ENCODE results near the gene MYLK3. TPM values are rescaled to one million over a fixed set of nuclear protein-coding genes. Genes with fewer than 3 reads are reported as not detected.

Gene MYLK3
- total RNA-seq, 2 experiments from 2014 or later: 0.97 to 2.3 TPM

- Histone ChIP-seq H3K9me2 (ENCODE audit: insufficient read depth, low read length) (no peaks in the 10 kb centered on the region), H3K4me2 (ENCODE audit: low read length) (no peak overlapping the region), H3K27ac (ENCODE audit: low read depth, low read length, poor library complexity, severe bottlenecking) (no peak overlapping the region), H3K9me3 (ENCODE audit: low read length) (no peaks in the 10 kb centered on the region), H3K4me3 (ENCODE audit: low read depth, low read length, poor library complexity, severe bottlenecking) (no peak overlapping the region), H2AFZ (ENCODE audit: low read length) (no peak overlapping the region), H3K4me1 (ENCODE audit: insufficient read depth, low read length, poor library complexity, severe bottlenecking) (peaks cover 16% of the 10 kb centered on the region), H3K36me3 (ENCODE audit: insufficient read depth, low read length) (peaks cover 77% of the 10 kb centered on the region), H4K20me1 (ENCODE audit: insufficient read depth, low read length) (peaks cover 27% of the 10 kb centered on the region), H3K79me2 (ENCODE audit: insufficient read depth, low read depth, low read length) (peaks cover 42% of the 10 kb centered on the region)
- BruUV-seq (replicated peaks): no TSS peak
- intact Hi-C loops (cut with micrococcal nuclease; ENCODE audit: unreplicated experiment): no loop called here
- DNase-seq (ENCODE audit: low spot score): no peak
- no peak for TF ChIP-seq EZH2phosphoT487 (IDR thresholded peaks at IDR 0.05; ENCODE audit: borderline replicate concordance, low read depth, low read length)
- no peak for TF ChIP-seq CTCF (conservative IDR thresholded peaks at IDR 0.05; ENCODE audit: low read length)
- CTCF ChIA-PET (ENCODE audit: unreplicated experiment): no interaction called here
- POLR2A ChIA-PET: interaction anchor here (0.6 to 3.6 kb wide), 5 partner anchors 12 to 140 kb away, joined by 3 to 20 read pairs (median 4); no protein-coding TSS in a partner anchor
Measured at GRCh38 chr16:46693598-46693997, 54.5 kb downstream of the MYLK3 start.

GRCh38 chr16:46691726-46692125 lies 56.4 kb downstream of the MYLK3 start:
- peak overlapping the region; percentile 20 for H3K27ac ChIP-seq (ENCODE audit: low read depth, low read length, poor library complexity, severe bottlenecking)
- H2AFZ ChIP-seq (ENCODE audit: low read length): no peak overlapping the region
- BruUV-seq (replicated peaks): no TSS peak
- ChIA-PET CTCF (ENCODE audit: unreplicated experiment) (interaction anchor here (0.6 to 1.0 kb wide), 2 partner anchors 30 to 100 kb away, joined by 3 read pairs; no protein-coding TSS in a partner anchor), POLR2A (interaction anchor here (0.6 to 3.6 kb wide), 12 partner anchors 13 to 1454 kb away, joined by 3 to 20 read pairs (median 3); no protein-coding TSS in a partner anchor)
- H3K4me1 ChIP-seq (ENCODE audit: insufficient read depth, low read length, poor library complexity, severe bottlenecking): peaks cover 30% of the 10 kb centered on the region
- H3K4me2 ChIP-seq (ENCODE audit: low read length): peak overlapping the region; percentile 97
- intact Hi-C loops (cut with micrococcal nuclease; ENCODE audit: unreplicated experiment): loop anchor here (2.0 kb wide), 1 partner anchor 51 kb away; no protein-coding TSS in a partner anchor
- peaks cover 60% of the 10 kb centered on the region for H3K79me2 ChIP-seq (ENCODE audit: insufficient read depth, low read depth, low read length)
- H3K4me3 ChIP-seq (ENCODE audit: low read depth, low read length, poor library complexity, severe bottlenecking): peak overlapping the region; percentile 90
- peak; percentile 29 for DNase-seq (ENCODE audit: low spot score)
- TF ChIP-seq EZH2phosphoT487 (IDR thresholded peaks at IDR 0.05; ENCODE audit: borderline replicate concordance, low read depth, low read length) (no peak), CTCF (conservative IDR thresholded peaks at IDR 0.05; ENCODE audit: low read length) (no peak)
- H3K9me3 ChIP-seq (ENCODE audit: low read length): no peaks in the 10 kb centered on the region
- H4K20me1 ChIP-seq (ENCODE audit: insufficient read depth, low read length): peaks cover 42% of the 10 kb centered on the region
- peaks cover 59% of the 10 kb centered on the region for H3K36me3 ChIP-seq (ENCODE audit: insufficient read depth, low read length)
- no peaks in the 10 kb centered on the region for H3K9me2 ChIP-seq (ENCODE audit: insufficient read depth, low read length)
